Coronary artery (tissue), 2 donors: Measurements from ENCODE around the gene TTLL8.

Source experiments
- DNase-seq: peaks from one replicate; pipeline ENCODE4 v3.0.0-alpha.2; 2017; ENCODE audit warnings: low spot score
- H3K27ac ChIP-seq, 2 donors: fragments of 200-600 bp; sonication (generic); one replicate each; pipeline ENCODE4 v1.5.1; 2016 to 2019
- H3K4me3 ChIP-seq: fragments of 200-600 bp; sonication (generic); 2 replicates; pipeline ENCODE4 v1.5.1; 2016; ENCODE audit warnings: mild to moderate bottlenecking, moderate library complexity
- CTCF ChIP-seq: fragments of 200-600 bp; sonication (generic); IDR thresholded peaks from one replicate; pipeline ENCODE4 v1.5.1; 2019; ENCODE audit warnings: antibody characterized with exemption

Gene TTLL8

GRCh38 chr22:50056214-50056972 lies 1.7 kb downstream of the TTLL8 start:
- TF ChIP-seq CTCF, result no peak
- Histone ChIP-seq H3K4me3 (no peak overlapping the region), H3K27ac (no peak overlapping the region)
- DNase-seq, result no peak

- Histone ChIP-seq H3K27ac (no peak overlapping the region), H3K4me3 (no peak overlapping the region)
- DNase-seq, result no peak
- TF ChIP-seq CTCF, result no peak
Measured at GRCh38 chr22:50053861-50054260, 4.2 kb downstream of the TTLL8 start.

GRCh38 chr22:50051930-50052329 lies 6.2 kb downstream of the TTLL8 start:
- DNase-seq, result no peak
- TF ChIP-seq CTCF, result no peak
- Histone ChIP-seq H3K27ac (no peak overlapping the region), H3K4me3 (no peak overlapping the region)

GRCh38 chr22:50049299-50050195 lies 8.6 kb downstream of the TTLL8 start:
- no peak for TF ChIP-seq CTCF
- DNase-seq, result no peak
- no peak overlapping the region for H3K4me3 ChIP-seq
- H3K27ac ChIP-seq, result no peak overlapping the region

GRCh38 chr22:50048836-50049235 lies 9.3 kb downstream of the TTLL8 start:
- Histone ChIP-seq H3K27ac (no peak overlapping the region), H3K4me3 (no peak overlapping the region)
- DNase-seq, result no peak
- no peak for TF ChIP-seq CTCF

- Histone ChIP-seq H3K4me3 (no peak overlapping the region), H3K27ac (no peak overlapping the region)
- TF ChIP-seq CTCF, result no peak
- DNase-seq, result no peak
Measured at GRCh38 chr22:50048061-50048765, 9.9 kb downstream of the TTLL8 start.
